GM12878 (cell line): ENCODE data around the gene SYF2.

ENCODE experiments used
- BRCA1 ChIP-seq: IDR thresholded peaks from 2 replicates; pipeline ENCODE4 v1.6.1; 2011; ENCODE audit warnings: low read depth, low read length, improper control_type of control experiment
- EP300 ChIP-seq, 2 experiments: fragments of 150-350 bp in 1 of 2; IDR thresholded peaks; 2 replicates each; pipeline ENCODE4 v1.6.1; 2011 to 2012; ENCODE audit warnings: low read depth in 2 of 2, low read length in 2 of 2, borderline replicate concordance in 1 of 2, improper control_type of control experiment in 1 of 2, inconsistent platforms in 1 of 2; ENCODE audit not compliant: control insufficient read depth in 1 of 2
- GABPA ChIP-seq: IDR thresholded peaks from 2 replicates; pipeline ENCODE4 v1.6.1; 2014; ENCODE audit warnings: antibody characterized with exemption, low read depth, mild to moderate bottlenecking, inconsistent platforms
- JUND ChIP-seq: IDR thresholded peaks from 2 replicates; pipeline ENCODE4 v1.6.1; 2012; ENCODE audit warnings: low read depth, mild to moderate bottlenecking, low read length, improper control_type of control experiment, moderate library complexity
- NFIC ChIP-seq: IDR thresholded peaks from 2 replicates; pipeline ENCODE4 v1.6.1; 2012; ENCODE audit warnings: low read depth, mild to moderate bottlenecking, inconsistent platforms, low read length, moderate library complexity
- POLR2A ChIP-seq: IDR thresholded peaks from 2 replicates; pipeline ENCODE4 v1.6.1; 2011; ENCODE audit warnings: low read depth, mild to moderate bottlenecking, low read length
- POLR2AphosphoS5 ChIP-seq: IDR thresholded peaks from 2 replicates; pipeline ENCODE4 v1.6.1; 2011; ENCODE audit warnings: mild to moderate bottlenecking, low read length, inconsistent platforms
- ZNF274 ChIP-seq: IDR thresholded peaks from one replicate; pipeline ENCODE4 v1.8.0; 2011; ENCODE audit not compliant: insufficient read length, insufficient read depth
- ZSCAN29 ChIP-seq: fragments of 450-650 bp; IDR thresholded peaks from 2 replicates; pipeline ENCODE4 v1.6.1; 2017; ENCODE audit warnings: mild to moderate bottlenecking, moderate library complexity
- TF ChIP-seq, protein P1 (sequence below), 3 experiments: IDR thresholded peaks in 2 of 3; conservative IDR thresholded peaks in 1 of 3; 2 replicates each; pipeline ENCODE4 v1.5.1; 2011; ENCODE audit warnings: low read depth in 3 of 3, low read length in 3 of 3, mild to moderate bottlenecking in 3 of 3, control low read depth in 2 of 3, moderate library complexity in 2 of 3, inconsistent platforms in 1 of 3, mixed read lengths in 1 of 3; ENCODE audit not compliant: control insufficient read depth in 2 of 3, insufficient read depth in 1 of 3; ENCODE audit errors: extremely low read depth in 1 of 3
- TF ChIP-seq, protein P2 (sequence below): IDR thresholded peaks from 2 replicates; pipeline ENCODE4 v1.6.1; 2011; ENCODE audit warnings: mild to moderate bottlenecking, low read depth, low read length, moderate library complexity; ENCODE audit not compliant: insufficient replicate concordance
- TF ChIP-seq, protein P3 (sequence below): fragments of 450-650 bp; formaldehyde crosslinking; IDR thresholded peaks from 2 replicates; pipeline ENCODE4 v1.4.0; 2020; ENCODE audit warnings: mild to moderate bottlenecking, moderate library complexity
- TF ChIP-seq, protein P4 (sequence below): IDR thresholded peaks from 2 replicates; pipeline ENCODE4 v1.6.1; 2012; ENCODE audit warnings: low read depth, low read length, improper control_type of control experiment
- TF ChIP-seq, protein P5 (sequence below): IDR thresholded peaks from 2 replicates; pipeline ENCODE4 v1.6.1; 2012; ENCODE audit warnings: mild to moderate bottlenecking, low read depth, low read length

DNA sequence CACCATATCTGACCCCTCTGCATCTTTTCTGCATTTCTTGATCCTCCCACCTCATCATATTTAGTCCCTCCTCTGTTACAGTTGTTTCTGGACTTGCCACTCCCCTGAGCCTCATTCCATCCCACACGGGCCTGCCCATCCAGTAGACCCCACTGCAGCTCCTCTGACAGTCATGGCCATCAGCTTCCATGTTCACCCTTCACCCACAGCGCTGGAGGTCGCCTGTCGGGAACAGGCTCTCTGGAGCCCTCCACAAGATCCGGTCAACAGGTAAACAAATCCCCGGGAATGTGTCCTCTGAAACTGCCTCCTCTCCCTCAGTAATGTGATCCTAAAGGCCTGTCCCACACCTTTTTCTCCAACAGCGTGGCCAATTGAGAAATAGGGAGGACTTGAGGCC, 31.3 kb downstream of the SYF2 start:
- TF ChIP-seq, protein P1, sequence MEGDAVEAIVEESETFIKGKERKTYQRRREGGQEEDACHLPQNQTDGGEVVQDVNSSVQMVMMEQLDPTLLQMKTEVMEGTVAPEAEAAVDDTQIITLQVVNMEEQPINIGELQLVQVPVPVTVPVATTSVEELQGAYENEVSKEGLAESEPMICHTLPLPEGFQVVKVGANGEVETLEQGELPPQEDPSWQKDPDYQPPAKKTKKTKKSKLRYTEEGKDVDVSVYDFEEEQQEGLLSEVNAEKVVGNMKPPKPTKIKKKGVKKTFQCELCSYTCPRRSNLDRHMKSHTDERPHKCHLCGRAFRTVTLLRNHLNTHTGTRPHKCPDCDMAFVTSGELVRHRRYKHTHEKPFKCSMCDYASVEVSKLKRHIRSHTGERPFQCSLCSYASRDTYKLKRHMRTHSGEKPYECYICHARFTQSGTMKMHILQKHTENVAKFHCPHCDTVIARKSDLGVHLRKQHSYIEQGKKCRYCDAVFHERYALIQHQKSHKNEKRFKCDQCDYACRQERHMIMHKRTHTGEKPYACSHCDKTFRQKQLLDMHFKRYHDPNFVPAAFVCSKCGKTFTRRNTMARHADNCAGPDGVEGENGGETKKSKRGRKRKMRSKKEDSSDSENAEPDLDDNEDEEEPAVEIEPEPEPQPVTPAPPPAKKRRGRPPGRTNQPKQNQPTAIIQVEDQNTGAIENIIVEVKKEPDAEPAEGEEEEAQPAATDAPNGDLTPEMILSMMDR (IDR thresholded peaks at IDR 0.05 in 2 of 3, conservative IDR thresholded peaks at IDR 0.05 in 1 of 3; ENCODE audit: control insufficient read depth in 2 of 3, extremely low read depth in 1 of 3, insufficient read depth in 1 of 3, low read depth in 3 of 3, low read length in 3 of 3): no peak
- TF ChIP-seq, protein P2, sequence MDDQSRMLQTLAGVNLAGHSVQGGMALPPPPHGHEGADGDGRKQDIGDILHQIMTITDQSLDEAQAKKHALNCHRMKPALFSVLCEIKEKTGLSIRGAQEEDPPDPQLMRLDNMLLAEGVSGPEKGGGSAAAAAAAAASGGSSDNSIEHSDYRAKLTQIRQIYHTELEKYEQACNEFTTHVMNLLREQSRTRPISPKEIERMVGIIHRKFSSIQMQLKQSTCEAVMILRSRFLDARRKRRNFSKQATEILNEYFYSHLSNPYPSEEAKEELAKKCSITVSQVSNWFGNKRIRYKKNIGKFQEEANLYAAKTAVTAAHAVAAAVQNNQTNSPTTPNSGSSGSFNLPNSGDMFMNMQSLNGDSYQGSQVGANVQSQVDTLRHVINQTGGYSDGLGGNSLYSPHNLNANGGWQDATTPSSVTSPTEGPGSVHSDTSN: no peak
- TF ChIP-seq JUND: no peak
- TF ChIP-seq ZSCAN29: no peak
- no peak for TF ChIP-seq ZNF274
- no peak for TF ChIP-seq POLR2A
- TF ChIP-seq GABPA: no peak
- TF ChIP-seq, protein P3, sequence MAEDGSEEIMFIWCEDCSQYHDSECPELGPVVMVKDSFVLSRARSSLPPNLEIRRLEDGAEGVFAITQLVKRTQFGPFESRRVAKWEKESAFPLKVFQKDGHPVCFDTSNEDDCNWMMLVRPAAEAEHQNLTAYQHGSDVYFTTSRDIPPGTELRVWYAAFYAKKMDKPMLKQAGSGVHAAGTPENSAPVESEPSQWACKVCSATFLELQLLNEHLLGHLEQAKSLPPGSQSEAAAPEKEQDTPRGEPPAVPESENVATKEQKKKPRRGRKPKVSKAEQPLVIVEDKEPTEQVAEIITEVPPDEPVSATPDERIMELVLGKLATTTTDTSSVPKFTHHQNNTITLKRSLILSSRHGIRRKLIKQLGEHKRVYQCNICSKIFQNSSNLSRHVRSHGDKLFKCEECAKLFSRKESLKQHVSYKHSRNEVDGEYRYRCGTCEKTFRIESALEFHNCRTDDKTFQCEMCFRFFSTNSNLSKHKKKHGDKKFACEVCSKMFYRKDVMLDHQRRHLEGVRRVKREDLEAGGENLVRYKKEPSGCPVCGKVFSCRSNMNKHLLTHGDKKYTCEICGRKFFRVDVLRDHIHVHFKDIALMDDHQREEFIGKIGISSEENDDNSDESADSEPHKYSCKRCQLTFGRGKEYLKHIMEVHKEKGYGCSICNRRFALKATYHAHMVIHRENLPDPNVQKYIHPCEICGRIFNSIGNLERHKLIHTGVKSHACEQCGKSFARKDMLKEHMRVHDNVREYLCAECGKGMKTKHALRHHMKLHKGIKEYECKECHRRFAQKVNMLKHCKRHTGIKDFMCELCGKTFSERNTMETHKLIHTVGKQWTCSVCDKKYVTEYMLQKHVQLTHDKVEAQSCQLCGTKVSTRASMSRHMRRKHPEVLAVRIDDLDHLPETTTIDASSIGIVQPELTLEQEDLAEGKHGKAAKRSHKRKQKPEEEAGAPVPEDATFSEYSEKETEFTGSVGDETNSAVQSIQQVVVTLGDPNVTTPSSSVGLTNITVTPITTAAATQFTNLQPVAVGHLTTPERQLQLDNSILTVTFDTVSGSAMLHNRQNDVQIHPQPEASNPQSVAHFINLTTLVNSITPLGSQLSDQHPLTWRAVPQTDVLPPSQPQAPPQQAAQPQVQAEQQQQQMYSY (CRISPR knock-in tag): no peak
- TF ChIP-seq EP300 (IDR thresholded peaks at IDR 0.05; ENCODE audit: borderline replicate concordance in 1 of 2, control insufficient read depth in 1 of 2, low read depth in 2 of 2, low read length in 2 of 2): no peak
- TF ChIP-seq NFIC: no peak
- TF ChIP-seq, protein P4, sequence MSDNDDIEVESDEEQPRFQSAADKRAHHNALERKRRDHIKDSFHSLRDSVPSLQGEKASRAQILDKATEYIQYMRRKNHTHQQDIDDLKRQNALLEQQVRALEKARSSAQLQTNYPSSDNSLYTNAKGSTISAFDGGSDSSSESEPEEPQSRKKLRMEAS: no peak
- TF ChIP-seq BRCA1: no peak
- no peak for TF ChIP-seq POLR2AphosphoS5
- TF ChIP-seq, protein P5, sequence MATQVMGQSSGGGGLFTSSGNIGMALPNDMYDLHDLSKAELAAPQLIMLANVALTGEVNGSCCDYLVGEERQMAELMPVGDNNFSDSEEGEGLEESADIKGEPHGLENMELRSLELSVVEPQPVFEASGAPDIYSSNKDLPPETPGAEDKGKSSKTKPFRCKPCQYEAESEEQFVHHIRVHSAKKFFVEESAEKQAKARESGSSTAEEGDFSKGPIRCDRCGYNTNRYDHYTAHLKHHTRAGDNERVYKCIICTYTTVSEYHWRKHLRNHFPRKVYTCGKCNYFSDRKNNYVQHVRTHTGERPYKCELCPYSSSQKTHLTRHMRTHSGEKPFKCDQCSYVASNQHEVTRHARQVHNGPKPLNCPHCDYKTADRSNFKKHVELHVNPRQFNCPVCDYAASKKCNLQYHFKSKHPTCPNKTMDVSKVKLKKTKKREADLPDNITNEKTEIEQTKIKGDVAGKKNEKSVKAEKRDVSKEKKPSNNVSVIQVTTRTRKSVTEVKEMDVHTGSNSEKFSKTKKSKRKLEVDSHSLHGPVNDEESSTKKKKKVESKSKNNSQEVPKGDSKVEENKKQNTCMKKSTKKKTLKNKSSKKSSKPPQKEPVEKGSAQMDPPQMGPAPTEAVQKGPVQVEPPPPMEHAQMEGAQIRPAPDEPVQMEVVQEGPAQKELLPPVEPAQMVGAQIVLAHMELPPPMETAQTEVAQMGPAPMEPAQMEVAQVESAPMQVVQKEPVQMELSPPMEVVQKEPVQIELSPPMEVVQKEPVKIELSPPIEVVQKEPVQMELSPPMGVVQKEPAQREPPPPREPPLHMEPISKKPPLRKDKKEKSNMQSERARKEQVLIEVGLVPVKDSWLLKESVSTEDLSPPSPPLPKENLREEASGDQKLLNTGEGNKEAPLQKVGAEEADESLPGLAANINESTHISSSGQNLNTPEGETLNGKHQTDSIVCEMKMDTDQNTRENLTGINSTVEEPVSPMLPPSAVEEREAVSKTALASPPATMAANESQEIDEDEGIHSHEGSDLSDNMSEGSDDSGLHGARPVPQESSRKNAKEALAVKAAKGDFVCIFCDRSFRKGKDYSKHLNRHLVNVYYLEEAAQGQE: no peak
